ENCODE results near the gene NT5C3B.
A peak's percentile ranks its signal among the peaks of the same experiment; 100 is the strongest.
"Not testable (repeated sequence)": the region's sequence is repeated elsewhere in the genome, so short reads cannot be mapped to it uniquely, and the experiment has no call there.

Gene NT5C3B

GRCh38 chr17:41837761-41838538 is 1.9 kb upstream of the NT5C3B start, which contains the start of gene KLHL10:
Gene KLHL10 (plus strand): TSS chr17:41837825. CDS start chr17:41837933, 108 bp downstream.
- no peak for DNase-seq

- no peak for DNase-seq
Observed at GRCh38 chr17:41836550-41837196, 641 bp upstream of the NT5C3B start.

- DNase-seq: no peak
Observed at GRCh38 chr17:41835214-41835799, 725 bp downstream of the NT5C3B start.

GRCh38 chr17:41829961-41830360 is 6.1 kb downstream of the NT5C3B start:
- DNase-seq: not testable (repeated sequence)

GRCh38 chr17:41825175-41825845 is 10.7 kb downstream of the NT5C3B start:
- no peak for DNase-seq

- no peak for DNase-seq
Observed at GRCh38 chr17:41824086-41824485, 11.9 kb downstream of the NT5C3B start.

- no peak for DNase-seq
Observed at GRCh38 chr17:41823580-41823979, 12.5 kb downstream of the NT5C3B start.

- DNase-seq: no peak
Observed at GRCh38 chr17:41823141-41823524, 12.9 kb downstream of the NT5C3B start.

GRCh38 chr17:41822216-41823140 is 13.6 kb downstream of the NT5C3B start:
- no peak for DNase-seq

- DNase-seq: no peak
Observed at GRCh38 chr17:41821776-41822175, 14.3 kb downstream of the NT5C3B start.

- no peak for DNase-seq
Observed at GRCh38 chr17:41818024-41818423, 18.0 kb downstream of the NT5C3B start.

GRCh38 chr17:41816637-41817320 is 19.3 kb downstream of the NT5C3B start:
- no peak for DNase-seq

- no peak for DNase-seq
Observed at GRCh38 chr17:41814195-41814594, 21.8 kb downstream of the NT5C3B start.

GRCh38 chr17:41813699-41814124 is 22.3 kb downstream of the NT5C3B start:
- DNase-seq: no peak

- no peak for DNase-seq
Observed at GRCh38 chr17:41813152-41813680, 22.8 kb downstream of the NT5C3B start.

GRCh38 chr17:41812381-41813151 is 23.5 kb downstream of the NT5C3B start, which contains the start of gene FKBP10:
Gene FKBP10 (plus strand): TSS chr17:41813004. CDS start chr17:41813035, 31 bp downstream.
- peak in 1 of 2 experiments; percentile 37 for DNase-seq

- peak; percentile 56 to 76 for DNase-seq
Observed at GRCh38 chr17:41811549-41812380, 24.3 kb downstream of the NT5C3B start, which contains the start of gene P3H4. Gene P3H4 (minus strand): TSS chr17:41811949. CDS start chr17:41811915, 34 bp downstream.

GRCh38 chr17:41810659-41811548 is 25.1 kb downstream of the NT5C3B start:
- DNase-seq: no peak
